ENCODE measurements around the gene HAO2. TPM values are rescaled to one million over a fixed set of nuclear protein-coding genes. Genes with fewer than 3 reads are reported as not detected.

Gene HAO2
- total and polyA plus RNA-seq, 8 donors: 0.11 to 0.76 (median 0.35) TPM; not detected in 2

GRCh38 chr1:119438761-119439160 lies 70.2 kb downstream of the HAO2 start:
- Histone ChIP-seq H3K4me1 (no peaks in the 10 kb centered on the region), H3K36me3 (no peaks in the 10 kb centered on the region), H3K4me3 (no peak overlapping the region), H3K27me3 (no peaks in the 10 kb centered on the region), H3K9me3 (no peaks in the 10 kb centered on the region), H3K27ac (no peak overlapping the region)
- no peak for DNase-seq
- TF ChIP-seq CTCF (IDR thresholded peaks at IDR 0.05): no peak
- intact Hi-C loops (cut with DNase I): no loop called here
- ATAC-seq: no peak

- no peaks in the 10 kb centered on the region for H3K9me3 ChIP-seq
- H3K36me3 ChIP-seq: no peaks in the 10 kb centered on the region
- no peak overlapping the region for H3K27ac ChIP-seq
- no peak for TF ChIP-seq CTCF (IDR thresholded peaks at IDR 0.05)
- H3K4me3 ChIP-seq: no peak overlapping the region
- no peaks in the 10 kb centered on the region for H3K27me3 ChIP-seq
- no peak for DNase-seq
- H3K4me1 ChIP-seq: no peaks in the 10 kb centered on the region
- intact Hi-C loops (cut with DNase I): no loop called here
- no peak for ATAC-seq
Observed at GRCh38 chr1:119440721-119441307, 72.2 kb downstream of the HAO2 start.

GRCh38 chr1:119442756-119443155 lies 74.2 kb downstream of the HAO2 start:
- no peaks in the 10 kb centered on the region for H3K36me3 ChIP-seq
- no peaks in the 10 kb centered on the region for H3K27me3 ChIP-seq
- H3K9me3 ChIP-seq: no peaks in the 10 kb centered on the region
- no peak overlapping the region for H3K27ac ChIP-seq
- intact Hi-C loops (cut with DNase I): no loop called here
- ATAC-seq: no peak
- no peak for TF ChIP-seq CTCF (IDR thresholded peaks at IDR 0.05)
- no peak overlapping the region for H3K4me3 ChIP-seq
- H3K4me1 ChIP-seq: no peaks in the 10 kb centered on the region
- no peak for DNase-seq

Other genes starting within 250 kb of the HAO2 start
- gene WARS2, start 228.1 kb upstream of the HAO2 start, total RNA-seq: 10 to 100 TPM; 12.7 to 14.0 TPM
- gene WARS2, start 228.1 kb upstream of the HAO2 start, polyA plus RNA-seq (ENCODE audit: insufficient read length in 6 of 6): 10 to 100 TPM; 14.7 to 26.0 (median 20.1) TPM
- gene HSD3B2, start 46.4 kb downstream of the HAO2 start, total RNA-seq: not detected
- gene HSD3B2, start 46.4 kb downstream of the HAO2 start, polyA plus RNA-seq (ENCODE audit: insufficient read length in 6 of 6): under 1 TPM in 3 of 6 donors, not detected in 3; 0.17 to 0.18 (median 0.18) TPM
- gene HSD3B1, start 138.4 kb downstream of the HAO2 start, total RNA-seq: not detected
- 1 to 10 TPM in 1 of 6 donors, under 1 TPM in 4, not detected in 1; 0.54 to 1.1 (median 0.74) TPM for gene HSD3B1, start 138.4 kb downstream of the HAO2 start, polyA plus RNA-seq (ENCODE audit: insufficient read length in 6 of 6)